SK-N-MC (cell line): ENCODE data around the gene PAXX.

Source experiments
- EZH2 ChIP-seq: fragments of 200-600 bp; sonication (generic); IDR thresholded peaks from one replicate; pipeline ENCODE4 v1.6.1; 2017; ENCODE audit warnings: antibody characterized with exemption
- FOXP2 ChIP-seq: optimal IDR thresholded peaks from 2 replicates; pipeline ENCODE3; 2011; ENCODE audit warnings: mild to moderate bottlenecking, moderate library complexity; ENCODE audit not compliant: insufficient read depth; ENCODE audit errors: extremely low read length, control extremely low read depth
- POLR2AphosphoS5 ChIP-seq: IDR thresholded peaks from 2 replicates; pipeline ENCODE4 v1.6.1; 2012; ENCODE audit warnings: mild to moderate bottlenecking, low read depth, low read length, borderline replicate concordance

GRCh38 chr9:136979769-136980587, 12.2 kb upstream of the PAXX start:
- TF ChIP-seq EZH2 (no peak), POLR2AphosphoS5 (no peak), FOXP2 (no peak)
